Fibroblast of the conjunctiva (primary cell): ENCODE results near the gene G0S2.

ENCODE experiments used
- DNase-seq: peaks from one replicate; pipeline ENCODE4 v3.0.0-alpha.2; 2010; ENCODE audit warnings: low read depth

The G0S2 gene

DNA sequence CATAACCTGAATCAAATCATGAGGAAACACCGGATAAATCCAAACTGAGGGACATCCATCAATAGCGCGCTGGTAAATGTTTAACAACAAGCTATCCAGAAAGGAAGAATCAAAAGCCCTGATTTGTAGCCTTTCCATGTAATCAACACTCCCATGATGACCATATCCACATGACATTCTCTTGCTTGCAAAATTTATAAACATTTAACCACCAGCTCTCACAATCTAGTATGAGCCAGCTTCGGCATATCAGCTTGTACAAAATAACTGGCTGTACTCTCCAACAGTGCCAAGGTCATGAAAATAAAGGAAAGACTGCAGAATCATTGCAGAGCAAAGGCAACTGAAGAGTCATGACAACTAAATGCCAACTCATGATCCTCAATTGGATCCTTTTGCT is 45.1 kb downstream of the G0S2 start:
- no peak for DNase-seq

DNA sequence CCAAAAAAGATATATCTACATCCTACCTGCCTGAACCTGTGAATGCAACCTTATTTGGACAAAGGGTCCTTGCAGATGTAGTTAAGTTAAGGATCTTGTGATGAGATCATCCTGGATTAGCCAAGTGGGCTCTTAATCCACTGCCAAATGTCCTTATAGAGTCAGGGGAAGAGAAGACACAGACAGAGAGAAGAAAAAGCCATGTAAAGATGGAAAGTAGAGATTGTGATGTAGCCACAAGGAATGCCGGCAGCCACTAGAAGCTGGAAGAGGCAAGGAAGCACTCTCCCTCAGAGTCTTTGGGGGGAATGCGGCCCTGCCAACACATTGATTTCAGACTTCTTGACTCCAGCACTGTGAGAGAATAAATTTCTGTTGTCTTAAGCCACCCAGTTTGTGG is 45.6 kb downstream of the G0S2 start:
- DNase-seq: no peak

DNA sequence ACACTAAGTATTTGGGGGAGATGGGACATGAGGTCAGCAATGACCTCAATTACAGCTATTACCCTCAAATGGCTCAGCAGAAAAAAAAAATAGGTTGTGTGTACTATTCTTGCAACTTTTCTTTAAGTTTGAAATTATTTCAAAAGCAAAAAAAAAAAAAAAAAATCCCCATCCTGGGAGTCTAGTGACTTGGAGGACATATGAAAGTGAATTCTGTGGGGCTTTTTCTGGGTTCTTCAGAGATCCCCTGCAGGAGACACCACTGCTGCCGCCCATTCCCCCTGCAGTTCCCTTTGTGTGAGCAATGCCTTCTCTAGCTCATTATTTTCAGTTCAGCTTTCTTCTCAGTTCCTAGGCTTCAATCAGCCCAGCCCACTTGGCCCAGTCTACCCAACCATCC is 46.1 kb downstream of the G0S2 start:
- DNase-seq: no peak

DNA sequence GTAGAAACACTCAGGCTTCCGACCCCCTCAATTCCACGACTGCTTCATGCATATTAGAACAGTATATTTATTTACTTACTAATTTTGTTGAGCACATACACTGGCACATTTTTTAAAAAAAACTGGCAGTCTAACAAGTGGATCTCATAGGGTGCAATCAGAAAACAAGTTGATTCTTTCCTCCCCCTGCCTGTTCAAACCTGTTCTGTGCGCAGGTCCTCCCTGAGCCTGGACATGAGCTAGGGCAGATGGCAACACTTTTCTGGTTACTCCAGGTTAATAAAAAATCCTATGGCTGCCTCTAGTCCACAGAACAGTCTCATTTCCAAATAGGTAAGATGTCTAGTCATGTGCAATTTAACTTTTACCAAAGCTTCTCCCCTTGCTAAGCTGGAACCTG is 48.1 kb downstream of the G0S2 start:
- no peak for DNase-seq

DNA sequence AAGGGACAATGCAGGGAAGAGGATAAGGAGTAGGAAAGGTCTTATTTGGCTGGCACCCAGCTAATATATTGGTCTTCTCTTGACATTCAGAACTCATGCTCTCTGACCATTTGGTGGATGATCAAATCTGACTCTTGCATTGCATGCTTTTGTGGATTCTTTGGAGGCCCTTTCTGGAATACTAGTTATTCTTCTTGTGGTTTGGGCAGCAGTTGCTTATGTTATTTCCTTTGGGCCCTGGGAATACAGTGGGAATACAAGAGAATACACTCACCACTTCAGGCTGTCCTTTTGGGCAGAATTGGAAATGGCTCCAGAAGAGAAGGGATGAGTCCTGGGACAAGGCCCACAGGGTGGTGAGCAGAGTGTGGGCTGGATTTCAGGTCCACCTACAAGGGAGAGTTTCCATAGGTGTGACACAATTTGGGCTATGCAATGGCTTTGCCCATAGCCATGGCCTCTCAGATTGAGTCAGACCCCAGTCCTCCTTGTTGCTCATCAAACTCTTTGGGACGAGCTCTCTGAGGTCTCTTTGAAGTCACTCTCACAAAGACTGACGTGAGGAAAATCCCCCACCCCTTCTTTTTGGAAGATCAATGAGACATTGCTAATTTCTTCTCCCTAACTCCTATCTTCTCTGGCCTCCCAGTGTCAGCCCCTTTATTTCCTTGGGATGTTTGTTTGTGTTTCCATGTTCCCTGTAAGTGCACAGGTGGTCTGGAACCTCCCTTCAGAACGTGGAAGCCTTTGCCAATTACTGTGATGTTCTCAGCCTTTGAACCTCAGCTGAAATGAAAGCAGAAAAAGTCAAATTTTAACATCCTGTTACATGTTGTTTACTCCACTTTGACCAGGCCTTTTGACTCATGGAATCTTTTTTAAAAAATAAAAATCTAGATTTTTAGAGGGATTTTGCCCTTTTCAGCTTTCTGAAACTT is 48.8 kb downstream of the G0S2 start:
- DNase-seq: no peak
